Measurements from ENCODE around the gene SYCP2.

DNA sequence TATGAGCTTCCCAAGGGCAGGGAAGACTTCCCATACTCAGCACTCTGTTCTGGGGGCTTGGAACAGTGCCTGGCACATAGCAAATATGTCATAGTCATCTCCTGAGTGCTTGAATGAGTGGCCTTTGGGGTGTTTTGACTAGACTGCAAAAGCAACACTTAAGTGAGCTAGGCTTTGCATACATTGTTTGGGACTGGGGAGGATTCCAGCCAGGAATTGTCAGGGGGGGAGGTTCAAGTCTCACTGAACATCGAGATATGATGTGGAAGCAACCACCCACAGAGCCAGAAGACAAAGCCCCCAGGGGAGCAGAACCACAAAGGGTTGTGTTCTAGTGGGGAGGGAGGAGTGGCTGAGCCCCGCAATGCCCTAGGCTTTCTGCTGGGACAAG, 98.4 kb downstream of the SYCP2 start:
- no peak for TF ChIP-seq TEAD4 (IDR thresholded peaks at IDR 0.05; ENCODE audit: low read depth, low read length)
- TF ChIP-seq EZH2 (IDR thresholded peaks at IDR 0.05; ENCODE audit: low read depth, low read length, severe bottlenecking): no peak
- TF ChIP-seq GTF2F1 (IDR thresholded peaks at IDR 0.05; ENCODE audit: borderline replicate concordance, low read depth, low read length): no peak

Data from H1 (cell line).